Hepatic stellate cell (primary cell): Measurements from ENCODE around the gene ANKRD33B.

Source experiments
- DNase-seq: peaks from one replicate; pipeline ENCODE4 v3.0.0; 2011; ENCODE audit warnings: low spot score

The ANKRD33B gene

DNA sequence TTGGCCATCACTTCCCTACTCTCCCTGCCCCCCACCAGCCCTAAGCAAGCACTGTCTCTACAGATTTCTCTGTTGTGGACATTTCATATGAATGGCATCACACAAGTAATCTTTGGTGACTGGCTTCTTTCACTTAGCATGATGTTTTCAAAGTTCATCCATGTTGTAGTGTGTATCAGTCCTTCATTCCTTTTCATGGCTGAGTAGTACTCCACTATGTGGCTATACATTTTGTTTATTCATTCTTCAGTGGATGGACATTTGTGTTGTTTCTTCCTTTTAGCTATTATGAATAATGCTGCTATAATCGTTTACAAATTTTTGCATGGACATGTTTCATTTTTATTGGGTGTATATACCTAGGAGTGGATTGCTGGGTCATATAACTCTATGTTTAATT lies 113.1 kb downstream of the ANKRD33B start:
- DNase-seq = no peak

GRCh38 chr5:10677533-10677932 lies 113.7 kb downstream of the ANKRD33B start:
- no peak for DNase-seq

- peak; percentile 45 for DNase-seq
Measured at GRCh38 chr5:10678244-10678643, 114.4 kb downstream of the ANKRD33B start.

DNA sequence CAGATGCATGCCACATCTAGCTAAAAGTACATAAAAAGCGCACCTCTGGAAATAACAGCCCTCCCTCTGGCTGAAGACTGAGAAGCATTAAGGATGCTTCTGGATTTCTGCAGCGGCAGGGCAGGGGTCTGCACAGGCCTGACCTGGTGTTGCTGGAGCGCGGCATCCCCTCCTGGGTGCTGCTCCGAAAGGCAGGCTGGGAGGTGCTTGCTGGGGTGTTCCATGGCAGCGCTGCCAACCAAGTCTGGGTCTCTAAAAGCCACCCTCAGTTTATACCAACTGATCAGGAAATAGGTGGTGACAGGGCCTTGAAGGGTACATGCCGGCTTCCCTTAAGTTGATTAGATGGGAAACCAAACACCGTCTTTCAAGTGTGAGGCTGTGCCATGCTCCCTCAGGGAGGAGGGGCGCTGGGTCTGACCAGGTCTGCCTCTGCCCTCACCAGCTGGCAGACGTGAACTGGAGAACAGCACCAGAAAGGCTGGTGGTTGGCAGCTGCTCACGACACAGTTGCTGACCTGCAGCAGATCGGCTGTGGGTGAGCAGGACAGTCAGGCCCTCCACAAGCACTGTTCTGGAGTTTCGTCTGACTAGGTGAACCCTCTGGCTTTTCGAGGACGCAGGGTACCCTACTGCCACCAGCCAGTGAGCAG lies 115.6 kb downstream of the ANKRD33B start:
- DNase-seq = no peak

DNA sequence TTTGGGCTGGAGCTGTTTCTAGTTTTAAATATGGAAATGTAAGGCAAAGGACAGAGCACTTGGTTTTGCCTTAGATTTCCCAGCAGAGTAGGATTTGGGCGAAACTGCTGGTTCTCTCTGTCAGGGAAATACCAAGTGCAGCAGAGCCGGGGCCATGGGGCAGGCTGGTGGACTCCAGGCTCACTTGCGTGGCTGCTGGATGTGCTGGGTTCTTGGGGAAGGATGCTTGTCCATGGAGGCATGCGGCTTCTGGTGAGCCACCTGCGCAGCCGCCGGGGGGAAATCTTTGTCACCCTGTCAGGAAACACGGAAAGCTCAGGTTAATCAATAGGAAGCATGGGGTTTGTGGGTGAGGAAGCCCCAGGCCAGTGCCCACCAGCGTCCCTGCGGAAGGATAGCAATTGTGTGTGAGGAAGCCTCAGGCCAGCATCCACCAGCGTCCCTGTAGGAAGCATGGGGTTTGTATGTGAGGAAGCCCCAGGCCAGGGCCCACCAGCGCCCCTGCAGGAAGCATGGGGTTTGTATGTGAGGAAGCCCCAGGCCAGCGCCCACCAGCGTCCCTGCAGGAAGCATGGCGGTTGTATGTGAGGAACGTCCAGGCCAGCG lies 117.1 kb downstream of the ANKRD33B start:
- no peak for DNase-seq

- no peak for DNase-seq
Measured at GRCh38 chr5:10681731-10682679, 118.1 kb downstream of the ANKRD33B start.

DNA sequence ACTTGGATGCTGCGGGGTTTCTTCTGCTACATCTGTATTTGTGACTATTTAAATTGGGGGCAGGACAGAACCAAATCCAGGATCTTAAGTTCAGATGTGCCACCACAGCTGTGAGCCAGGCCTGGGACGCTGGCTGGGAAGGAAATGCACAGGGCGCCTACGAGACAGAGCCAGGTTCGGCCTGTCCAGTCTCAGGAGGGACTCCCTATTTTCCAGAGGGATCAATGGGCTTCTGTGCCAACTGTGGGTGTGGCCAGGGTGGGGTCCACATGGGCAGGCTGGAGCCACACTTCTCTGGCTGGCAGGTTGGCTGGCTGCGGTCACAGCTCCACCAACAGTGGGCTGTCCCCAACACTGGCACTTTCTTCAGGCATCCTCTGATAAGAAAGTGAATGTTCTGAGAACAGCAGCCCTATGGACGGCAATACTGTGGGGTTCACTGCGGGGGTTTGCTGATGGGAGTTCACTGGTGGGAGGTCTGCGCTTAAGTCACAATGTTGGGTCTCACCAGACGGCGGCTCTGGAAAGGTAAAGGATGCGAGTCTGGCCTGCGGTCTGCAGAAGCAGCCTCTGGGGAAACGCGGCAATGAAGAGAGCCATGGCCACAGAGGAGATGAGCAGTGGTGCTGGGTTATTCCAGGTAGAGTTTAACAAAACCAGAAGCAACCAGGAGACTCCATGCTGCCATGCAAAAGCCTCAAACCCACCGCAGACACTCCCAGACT lies 119.1 kb downstream of the ANKRD33B start:
- DNase-seq = no peak

GRCh38 chr5:10684303-10685086 lies 120.6 kb downstream of the ANKRD33B start:
- no peak for DNase-seq

DNA sequence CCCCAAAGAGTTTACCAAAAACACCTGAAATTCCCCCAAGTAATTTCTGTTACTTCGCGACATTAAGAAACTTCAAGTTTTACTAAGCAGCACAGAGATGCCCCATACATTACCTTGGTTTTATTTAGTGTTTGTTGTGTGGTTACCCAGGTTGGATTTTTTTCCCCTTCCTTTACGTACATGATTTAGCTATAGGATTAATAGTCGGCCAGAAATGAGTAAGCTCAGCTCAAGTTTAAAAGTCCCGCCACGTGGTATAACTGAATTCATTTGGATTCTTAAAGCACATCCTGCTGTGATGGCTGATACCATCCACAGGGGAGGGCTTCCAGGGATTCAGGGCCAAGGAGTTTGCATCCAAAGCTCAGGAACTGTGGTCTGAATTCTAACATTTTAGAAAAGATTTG lies 121.2 kb downstream of the ANKRD33B start:
- no peak for DNase-seq

DNA sequence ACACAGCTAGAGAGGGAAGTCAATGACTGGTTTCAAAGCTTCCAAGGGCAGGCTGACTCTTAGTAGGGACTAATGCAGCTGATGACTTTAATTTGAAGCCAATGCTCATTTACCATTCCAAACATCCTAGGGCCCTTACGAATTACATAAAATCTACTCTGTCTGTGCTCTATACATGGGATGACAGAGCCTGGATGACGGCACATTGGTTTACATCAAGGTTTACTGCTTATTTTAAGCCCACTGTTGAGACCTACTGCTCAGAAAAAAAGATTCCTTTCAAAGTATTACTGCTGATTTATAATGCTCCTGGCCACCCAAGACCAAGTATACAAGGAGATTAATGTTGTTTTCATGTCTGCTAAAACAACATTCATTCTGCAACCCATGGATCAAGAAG lies 123.0 kb downstream of the ANKRD33B start:
- no peak for DNase-seq

- no peak for DNase-seq
Measured at GRCh38 chr5:10688651-10689171, 124.8 kb downstream of the ANKRD33B start.

DNA sequence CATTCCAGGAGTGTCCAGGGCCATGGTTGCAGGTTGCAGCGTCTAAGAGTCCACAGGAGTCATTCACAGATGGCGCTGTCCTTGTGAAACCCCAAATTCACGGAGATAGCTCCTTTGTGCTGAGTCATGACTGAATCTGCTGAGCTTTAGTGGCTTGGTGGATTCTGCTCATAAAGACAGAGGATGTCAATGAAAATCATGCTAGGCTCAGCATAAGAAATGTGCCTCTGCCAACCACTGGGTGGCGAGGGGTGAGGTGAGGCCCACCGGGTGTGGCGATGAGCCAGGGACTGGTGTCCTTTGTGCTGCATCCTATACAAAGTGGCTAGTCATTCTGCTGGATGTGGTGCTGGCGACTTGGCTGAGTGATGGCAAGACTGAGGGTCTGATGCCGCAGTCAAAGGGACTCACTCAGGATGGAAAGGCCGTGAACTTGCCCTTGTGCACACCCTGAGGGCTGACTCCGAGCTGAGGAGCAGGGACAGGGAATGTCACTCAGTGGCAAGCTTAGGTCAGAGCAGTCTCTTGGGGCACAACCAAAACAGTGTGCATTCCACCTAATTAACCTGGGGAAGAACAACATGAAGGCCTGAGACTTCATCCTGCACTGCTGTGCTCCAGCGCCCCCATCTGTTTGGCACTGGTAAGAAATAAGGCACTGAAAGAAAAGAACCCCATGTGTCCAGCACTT lies 125.7 kb downstream of the ANKRD33B start:
- peak; percentile 40 for DNase-seq

- no peak for DNase-seq
Measured at GRCh38 chr5:10690460-10691440, 126.9 kb downstream of the ANKRD33B start.

GRCh38 chr5:10691826-10692785 lies 128.2 kb downstream of the ANKRD33B start:
- DNase-seq = peak; percentile 82

- DNase-seq = peak; percentile 82
Measured at GRCh38 chr5:10695055-10695649, 131.3 kb downstream of the ANKRD33B start.

DNA sequence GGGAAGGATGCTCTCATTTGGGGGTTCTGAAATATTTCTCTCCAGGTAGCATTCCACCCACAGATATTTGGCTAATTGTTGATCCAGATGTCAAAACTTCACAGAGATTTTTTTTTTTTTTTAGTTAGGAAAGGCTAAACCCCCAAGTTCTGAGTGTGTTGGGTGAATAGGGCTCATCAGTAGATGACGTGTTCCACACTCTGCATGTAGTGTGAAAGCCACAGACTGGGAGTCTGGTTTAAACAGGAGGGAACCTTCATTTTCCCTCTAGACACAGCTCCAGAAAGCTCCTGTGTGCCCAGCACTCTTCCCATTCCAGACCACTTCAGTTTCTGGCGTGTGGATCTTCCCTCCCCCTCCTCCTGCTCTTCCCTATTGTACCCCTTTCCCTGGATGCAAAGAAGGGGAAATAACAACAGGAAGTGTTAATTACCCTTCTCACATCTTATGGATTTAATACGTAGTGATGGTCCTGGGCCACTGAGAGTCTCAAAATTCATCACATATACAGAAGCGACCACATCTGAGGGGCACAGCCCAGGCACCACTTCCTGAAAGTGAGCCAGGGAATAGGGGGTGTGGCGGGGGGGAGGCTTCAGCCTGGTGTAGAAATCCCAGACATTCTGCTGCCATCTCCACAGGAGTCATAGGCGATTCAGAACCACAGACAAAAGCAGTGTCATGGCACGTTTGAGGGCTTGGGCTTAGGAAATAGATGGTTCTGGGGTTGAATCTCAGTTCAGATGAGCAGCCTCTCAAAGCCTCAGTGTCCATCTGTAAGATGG lies 132.1 kb downstream of the ANKRD33B start:
- no peak for DNase-seq
